ENCODE data around the gene ADGRF4. TPM values are rescaled to one million over a fixed set of nuclear protein-coding genes. Genes with fewer than 3 reads are reported as not detected.
"Not testable (repeated sequence)": the region's sequence is repeated elsewhere in the genome, so short reads cannot be mapped to it uniquely, and the experiment has no call there.

ADGRF4 gene
- total RNA-seq, 1 experiment from 2014 or later: not detected

- Histone ChIP-seq H2BK20ac (ENCODE audit: low read depth, low read length, poor library complexity, severe bottlenecking) (no peak overlapping the region), H3K23ac (ENCODE audit: insufficient read length, low read depth, low read length) (no peak overlapping the region), H3K4me2 (ENCODE audit: insufficient read depth, insufficient read length, low read length) (no peak overlapping the region), H3T11ph (ENCODE audit: low read length) (no peak overlapping the region), H3K23me2 (ENCODE audit: insufficient read length, low read depth, low read length, poor library complexity, severe bottlenecking) (no peaks in the 10 kb centered on the region), H3K4ac (ENCODE audit: low read depth, low read length) (no peak overlapping the region), H2AFZ (ENCODE audit: low read length) (no peak overlapping the region), H2BK5ac (ENCODE audit: insufficient read length, low read length) (no peak overlapping the region), H4K8ac (replicated peaks; ENCODE audit: insufficient read length, low read depth, low read length) (no peak overlapping the region), H2BK15ac (ENCODE audit: low read depth, low read length) (no peak overlapping the region), H3K14ac (ENCODE audit: insufficient read depth, low read length) (no peak overlapping the region), H3K27me3 (ENCODE audit: insufficient read depth, low read length) (no peaks in the 10 kb centered on the region), H2BK12ac (ENCODE audit: insufficient read length, low read depth, low read length) (no peak overlapping the region), H3K9me3 (ENCODE audit: control insufficient read depth, low read depth, low read length) (no peaks in the 10 kb centered on the region), H4K5ac (ENCODE audit: insufficient read length, low read depth, low read length) (no peak overlapping the region), H3K56ac (ENCODE audit: insufficient read length, low read depth, low read length) (no peak overlapping the region), H2BK120ac (ENCODE audit: low read depth, low read length, poor library complexity, severe bottlenecking) (no peak overlapping the region), H3K27ac (ENCODE audit: insufficient read length, low read depth, low read length) (no peak overlapping the region), H3K4me1 (ENCODE audit: insufficient read depth, low read length) (peaks cover 2% of the 10 kb centered on the region; the same call in 1 of the 2 replicates), H3K18ac (ENCODE audit: insufficient read length, low read depth, low read length) (no peak overlapping the region), H3K79me1 (ENCODE audit: insufficient read depth, low read depth, low read length, poor library complexity, severe bottlenecking) (no peaks in the 10 kb centered on the region), H4K20me1 (ENCODE audit: control insufficient read depth, insufficient read depth, insufficient read length) (no peaks in the 10 kb centered on the region), H2AK5ac (ENCODE audit: insufficient read length, low read length) (no peak overlapping the region), H4K91ac (ENCODE audit: insufficient read length, low read depth, low read length) (no peak overlapping the region), H3K9ac (ENCODE audit: extremely low read depth, insufficient read length, low read length) (no peak overlapping the region), H3K79me2 (ENCODE audit: insufficient read depth, low read length) (no peaks in the 10 kb centered on the region)
- H3K36me3 Mint-ChIP-seq (ENCODE audit: insufficient read depth in 1 of 3, low read depth in 3 of 3): peaks cover 1 to 9% (median 3%) of the 10 kb centered on the region in 3 experiments; a peak in 4 of 7 replicates
- H3K4me3 Mint-ChIP-seq: no peak overlapping the region
- no peak for DNase-seq
- no peak overlapping the region for H3K27ac Mint-ChIP-seq
- no peaks in the 10 kb centered on the region for H3K27me3 Mint-ChIP-seq (ENCODE audit: low read depth)
- H3K9me3 Mint-ChIP-seq: peaks cover 3 to 4% of the 10 kb centered on the region in 2 experiments; a peak in 4 of 5 replicates
- H3K4me1 Mint-ChIP-seq: 0 out of 4 replicates have a peak, but pooled peaks cover 2 to 3% of the 10 kb centered on the region in 2 experiments
- no peak for TF ChIP-seq CTCF (conservative IDR thresholded peaks at IDR 0.05)
These were observed 45.4 kb downstream of the ADGRF4 start for GRCh38 chr6:47743744-47744143.

DNA sequence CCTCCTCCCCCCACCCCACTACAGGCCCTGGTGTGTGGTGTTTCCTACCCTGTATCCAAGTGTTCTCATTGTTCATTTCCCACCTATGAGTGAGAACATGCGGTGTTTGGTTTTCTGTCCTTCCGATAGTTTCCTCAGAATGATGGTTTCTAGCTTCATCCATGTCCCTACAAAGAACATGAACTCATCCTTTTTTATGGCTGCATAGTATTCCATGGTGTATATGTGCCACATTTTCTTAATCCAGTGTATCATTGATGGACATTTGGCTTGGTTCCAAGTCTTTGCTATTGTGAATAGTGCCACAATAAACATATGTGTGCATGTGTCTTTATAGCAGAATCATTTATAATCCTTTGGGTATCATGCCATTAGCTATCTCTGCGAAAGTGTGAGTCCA is 46.9 kb downstream of the ADGRF4 start:
- H2BK12ac ChIP-seq (ENCODE audit: insufficient read length, low read depth, low read length); H3K4me3 Mint-ChIP-seq: not testable (repeated sequence)

More for the DNA sequence above, 46.9 kb downstream of the ADGRF4 start:
- H3K4me1 ChIP-seq (ENCODE audit: insufficient read depth, low read length); H4K5ac ChIP-seq (ENCODE audit: insufficient read length, low read depth, low read length); H2AFZ ChIP-seq (ENCODE audit: low read length); H4K91ac ChIP-seq (ENCODE audit: insufficient read length, low read depth, low read length); H3K14ac ChIP-seq (ENCODE audit: insufficient read depth, low read length); H3K27ac ChIP-seq (ENCODE audit: insufficient read length, low read depth, low read length); H3K4ac ChIP-seq (ENCODE audit: low read depth, low read length); H3K9me3 ChIP-seq (ENCODE audit: control insufficient read depth, low read depth, low read length); H3K27me3 ChIP-seq (ENCODE audit: insufficient read depth, low read length); H4K8ac ChIP-seq (replicated peaks; ENCODE audit: insufficient read length, low read depth, low read length); H4K20me1 ChIP-seq (ENCODE audit: control insufficient read depth, insufficient read depth, insufficient read length); H3T11ph ChIP-seq (ENCODE audit: low read length); H3K56ac ChIP-seq (ENCODE audit: insufficient read length, low read depth, low read length); H3K27me3 Mint-ChIP-seq (ENCODE audit: low read depth); H3K79me1 ChIP-seq (ENCODE audit: insufficient read depth, low read depth, low read length, poor library complexity, severe bottlenecking); H3K4me1 Mint-ChIP-seq; H3K23ac ChIP-seq (ENCODE audit: insufficient read length, low read depth, low read length); H3K27ac Mint-ChIP-seq; H2AK5ac ChIP-seq (ENCODE audit: insufficient read length, low read length); H3K4me2 ChIP-seq (ENCODE audit: insufficient read depth, insufficient read length, low read length); H3K18ac ChIP-seq (ENCODE audit: insufficient read length, low read depth, low read length); H3K79me2 ChIP-seq (ENCODE audit: insufficient read depth, low read length); H3K9me3 Mint-ChIP-seq; H2BK120ac ChIP-seq (ENCODE audit: low read depth, low read length, poor library complexity, severe bottlenecking); H3K23me2 ChIP-seq (ENCODE audit: insufficient read length, low read depth, low read length, poor library complexity, severe bottlenecking); H2BK15ac ChIP-seq (ENCODE audit: low read depth, low read length); H2BK20ac ChIP-seq (ENCODE audit: low read depth, low read length, poor library complexity, severe bottlenecking); DNase-seq; H2BK5ac ChIP-seq (ENCODE audit: insufficient read length, low read length); H3K9ac ChIP-seq (ENCODE audit: extremely low read depth, insufficient read length, low read length); H3K36me3 Mint-ChIP-seq (ENCODE audit: insufficient read depth in 1 of 3, low read depth in 3 of 3): not testable (repeated sequence)
- WGBS (ENCODE audit: extremely low coverage, insufficient read length, low lambda C conversion rate): no CpG with 5 or more reads among the region's 3 CpGs

Measured in H9 (cell line).